ENCODE measurements around the gene MRPS18A. TPM values are rescaled to one million over a fixed set of nuclear protein-coding genes. Genes with fewer than 3 reads are reported as not detected.
A peak's percentile ranks its signal among the peaks of the same experiment; 100 is the strongest.

Gene MRPS18A
- 10 to 100 TPM; 23.1 to 87.4 (median 36.4) TPM for total RNA-seq

GRCh38 chr6:43687437-43688347, at the start of gene MRPS18A:
Gene MRPS18A (minus strand): TSS chr6:43687791. CDS start chr6:43687779, 12 bp downstream.
- Histone ChIP-seq H3K4me1 (no peaks in the 10 kb centered on the region), H3K27me3 (no peaks in the 10 kb centered on the region), H3K27ac (peak within 1 kb of the TSS; percentile 78 to 83), H3K4me3 (peak within 1 kb of the TSS; percentile 61 to 83), H3K9me3 (no peaks in the 10 kb centered on the region), H3K36me3 (no peaks in the 10 kb centered on the region)
- intact Hi-C loops (cut with DNase I; ENCODE audit: low total_unique reads): no loop called here
- peak; percentile 77 for DNase-seq
- TF ChIP-seq CTCF (IDR thresholded peaks at IDR 0.05) (peak in 1 of 4 experiments; percentile 14), POLR2A (IDR thresholded peaks at IDR 0.05) (peak; percentile 42 to 48)

GRCh38 chr6:43736844-43737243, 49.3 kb upstream of the MRPS18A start:
- DNase-seq: peak in 1 of 2 donors; percentile 1
- no peak overlapping the region for H3K27ac ChIP-seq

GRCh38 chr6:43736211-43736786, 48.7 kb upstream of the MRPS18A start:
- DNase-seq: peak in 1 of 2 donors; percentile 8
- H3K27ac ChIP-seq: no peak overlapping the region
- no peaks in the 10 kb centered on the region for H3K27me3 ChIP-seq
- no peaks in the 10 kb centered on the region for H3K4me1 ChIP-seq
- intact Hi-C loops (cut with DNase I; ENCODE audit: low total_unique reads): no loop called here
- TF ChIP-seq POLR2A (IDR thresholded peaks at IDR 0.05) (no peak), CTCF (IDR thresholded peaks at IDR 0.05) (no peak)
- no peaks in the 10 kb centered on the region for H3K9me3 ChIP-seq
- no peak overlapping the region for H3K4me3 ChIP-seq
- no peaks in the 10 kb centered on the region for H3K36me3 ChIP-seq

More at GRCh38 chr6:43736844-43737243, 49.3 kb upstream of the MRPS18A start:
- H3K9me3 ChIP-seq: no peaks in the 10 kb centered on the region
- H3K27me3 ChIP-seq: no peaks in the 10 kb centered on the region
- intact Hi-C loops (cut with DNase I; ENCODE audit: low total_unique reads): no loop called here
- no peaks in the 10 kb centered on the region for H3K36me3 ChIP-seq
- H3K4me3 ChIP-seq: no peak overlapping the region
- H3K4me1 ChIP-seq: no peaks in the 10 kb centered on the region
- TF ChIP-seq POLR2A (IDR thresholded peaks at IDR 0.05) (no peak), CTCF (IDR thresholded peaks at IDR 0.05) (no peak)

- intact Hi-C loops (cut with DNase I; ENCODE audit: low total_unique reads): no loop called here
- DNase-seq: peak in 1 of 2 donors; percentile 5
- Histone ChIP-seq H3K9me3 (peaks cover 0 to 5% of the 10 kb centered on the region in 2 donors), H3K36me3 (peaks cover 0 to 4% of the 10 kb centered on the region in 2 donors), H3K27ac (no peak overlapping the region), H3K4me3 (no peak overlapping the region), H3K4me1 (no peaks in the 10 kb centered on the region), H3K27me3 (no peaks in the 10 kb centered on the region)
- TF ChIP-seq POLR2A (IDR thresholded peaks at IDR 0.05) (no peak), CTCF (IDR thresholded peaks at IDR 0.05) (no peak)
Observed at GRCh38 chr6:43735642-43736199, 48.1 kb upstream of the MRPS18A start.

- DNase-seq: no peak
- Histone ChIP-seq H3K27me3 (no peaks in the 10 kb centered on the region), H3K4me3 (no peak overlapping the region), H3K27ac (no peak overlapping the region), H3K9me3 (peaks cover 0 to 9% of the 10 kb centered on the region in 2 donors), H3K4me1 (no peaks in the 10 kb centered on the region), H3K36me3 (peaks cover 0 to 4% of the 10 kb centered on the region in 2 donors)
- intact Hi-C loops (cut with DNase I; ENCODE audit: low total_unique reads): no loop called here
- TF ChIP-seq CTCF (IDR thresholded peaks at IDR 0.05): no peak
- no peak for TF ChIP-seq POLR2A (IDR thresholded peaks at IDR 0.05)
Observed at GRCh38 chr6:43734294-43734665, 46.7 kb upstream of the MRPS18A start.
